NCI-H526 (cell line): ENCODE results near the gene RMI2.

Experiments used
- DNase-seq, 2 experiments: peaks; one replicate each; lab custom pipeline; 2025; lab: John Stamatoyannopoulos, UW

Gene RMI2

DNA sequence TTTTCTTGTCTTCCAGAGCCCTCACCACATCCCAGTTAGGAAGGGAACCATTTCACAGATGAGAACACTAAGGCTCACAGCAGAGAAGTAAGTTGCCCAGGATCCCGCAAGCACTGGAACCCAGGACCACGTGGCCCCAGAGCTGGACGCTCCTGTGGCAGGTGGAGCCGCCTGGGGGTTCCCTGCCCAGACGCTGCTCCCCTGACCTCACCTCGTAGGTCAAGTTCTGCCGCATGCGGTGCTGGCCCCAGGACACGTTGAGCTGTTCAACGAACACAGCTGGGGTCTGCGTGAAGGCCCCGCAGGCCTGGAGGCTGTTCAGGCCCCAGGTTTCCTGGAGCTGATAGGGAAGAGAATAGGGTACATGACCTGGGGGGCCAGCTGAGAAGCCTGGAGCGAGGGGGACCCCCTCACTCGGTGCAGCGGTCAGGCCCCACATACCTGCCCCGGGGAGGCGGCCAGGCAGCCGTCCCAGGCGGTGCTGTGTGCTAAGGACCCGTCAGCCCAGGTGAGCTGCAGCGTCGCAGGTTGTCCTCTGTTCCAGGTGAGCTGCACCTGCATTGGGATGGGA is 54.1 kb downstream of the RMI2 start:
- DNase-seq: no peak

DNA sequence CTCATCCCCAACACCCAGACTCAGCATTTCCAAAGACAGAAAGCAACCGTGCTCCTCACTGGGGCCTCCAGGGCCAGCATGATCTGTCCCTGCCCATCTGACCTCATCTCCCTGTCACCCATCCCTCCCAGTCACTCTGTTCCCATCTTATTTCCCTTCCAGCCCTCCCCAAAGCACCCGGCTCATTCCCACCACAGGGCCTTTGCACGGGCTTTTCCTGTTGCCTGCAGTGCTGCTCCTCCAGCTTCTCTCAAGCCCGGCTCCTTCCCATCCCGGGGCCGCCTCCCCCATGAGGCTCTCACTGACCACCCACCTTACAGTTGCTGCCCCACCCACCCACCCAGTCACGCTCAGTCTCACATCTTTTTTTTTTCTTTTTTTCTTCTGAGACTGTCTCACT is 54.8 kb downstream of the RMI2 start:
- no peak for DNase-seq
